ENCODE data around the gene ECSIT. TPM values are rescaled to one million over a fixed set of nuclear protein-coding genes. Genes with fewer than 3 reads are reported as not detected.

The ECSIT gene
- total RNA-seq, 4 donors from 2014 or later = 40.4 to 65.7 (median 57.8) TPM

GRCh38 chr19:11505504-11506100 lies 23.3 kb downstream of the ECSIT start, which contains the start of gene ZNF653:
Gene ZNF653 (minus strand): TSS chr19:11505839. CDS start chr19:11505786, 53 bp downstream.
- TF ChIP-seq, protein P1, sequence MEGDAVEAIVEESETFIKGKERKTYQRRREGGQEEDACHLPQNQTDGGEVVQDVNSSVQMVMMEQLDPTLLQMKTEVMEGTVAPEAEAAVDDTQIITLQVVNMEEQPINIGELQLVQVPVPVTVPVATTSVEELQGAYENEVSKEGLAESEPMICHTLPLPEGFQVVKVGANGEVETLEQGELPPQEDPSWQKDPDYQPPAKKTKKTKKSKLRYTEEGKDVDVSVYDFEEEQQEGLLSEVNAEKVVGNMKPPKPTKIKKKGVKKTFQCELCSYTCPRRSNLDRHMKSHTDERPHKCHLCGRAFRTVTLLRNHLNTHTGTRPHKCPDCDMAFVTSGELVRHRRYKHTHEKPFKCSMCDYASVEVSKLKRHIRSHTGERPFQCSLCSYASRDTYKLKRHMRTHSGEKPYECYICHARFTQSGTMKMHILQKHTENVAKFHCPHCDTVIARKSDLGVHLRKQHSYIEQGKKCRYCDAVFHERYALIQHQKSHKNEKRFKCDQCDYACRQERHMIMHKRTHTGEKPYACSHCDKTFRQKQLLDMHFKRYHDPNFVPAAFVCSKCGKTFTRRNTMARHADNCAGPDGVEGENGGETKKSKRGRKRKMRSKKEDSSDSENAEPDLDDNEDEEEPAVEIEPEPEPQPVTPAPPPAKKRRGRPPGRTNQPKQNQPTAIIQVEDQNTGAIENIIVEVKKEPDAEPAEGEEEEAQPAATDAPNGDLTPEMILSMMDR (IDR thresholded peaks at IDR 0.05) = no peak
- peak in 1 of 2 donors; percentile 20 for TF ChIP-seq POLR2A (IDR thresholded peaks at IDR 0.05)
- Histone ChIP-seq H3K27me3 (no peaks in the 10 kb centered on the region), H3K27ac (peak within 1 kb of the TSS; percentile 97), H3K4me1 (peaks cover 14% of the 10 kb centered on the region), H3K4me3 (peak within 1 kb of the TSS; percentile 100), H3K36me3 (peaks cover 4% of the 10 kb centered on the region), H3K9me3 (no peaks in the 10 kb centered on the region)
- peak; percentile 97 for DNase-seq (ENCODE audit: low spot score in 2 of 2)
- WGBS = 0% methylated on average over 7 of the region's 65 CpGs

- Histone ChIP-seq H3K4me1 (peaks cover 14% of the 10 kb centered on the region), H3K27me3 (no peaks in the 10 kb centered on the region), H3K36me3 (no peaks in the 10 kb centered on the region), H3K4me3 (peak overlapping the region; percentile 100), H3K9me3 (no peaks in the 10 kb centered on the region), H3K27ac (peak overlapping the region; percentile 97)
- peak; percentile 98 for DNase-seq (ENCODE audit: low spot score in 2 of 2)
- TF ChIP-seq POLR2A (IDR thresholded peaks at IDR 0.05) (no peak), POLR2AphosphoS5 (IDR thresholded peaks at IDR 0.05) (no peak), EP300 (IDR thresholded peaks at IDR 0.05) (no peak)
- TF ChIP-seq, protein P1 (IDR thresholded peaks at IDR 0.05) = no peak
- WGBS = 2% methylated on average over 18 of the region's 33 CpGs
Measured at GRCh38 chr19:11505032-11505503, 23.9 kb downstream of the ECSIT start.

GRCh38 chr19:11504502-11505031 lies 24.4 kb downstream of the ECSIT start:
- TF ChIP-seq EP300 (IDR thresholded peaks at IDR 0.05) = no peak
- TF ChIP-seq POLR2A (IDR thresholded peaks at IDR 0.05) = no peak
- TF ChIP-seq, protein P1 (IDR thresholded peaks at IDR 0.05) = no peak
- TF ChIP-seq POLR2AphosphoS5 (IDR thresholded peaks at IDR 0.05) = no peak
- peak overlapping the region; percentile 100 for H3K4me3 ChIP-seq
- peak overlapping the region; percentile 97 for H3K27ac ChIP-seq
- peaks cover 14% of the 10 kb centered on the region for H3K4me1 ChIP-seq
- no peaks in the 10 kb centered on the region for H3K9me3 ChIP-seq
- DNase-seq (ENCODE audit: low spot score in 2 of 2) = no peak
- H3K36me3 ChIP-seq = no peaks in the 10 kb centered on the region
- no peaks in the 10 kb centered on the region for H3K27me3 ChIP-seq
- WGBS = 38% methylated on average over 7 of the region's 7 CpGs

DNA sequence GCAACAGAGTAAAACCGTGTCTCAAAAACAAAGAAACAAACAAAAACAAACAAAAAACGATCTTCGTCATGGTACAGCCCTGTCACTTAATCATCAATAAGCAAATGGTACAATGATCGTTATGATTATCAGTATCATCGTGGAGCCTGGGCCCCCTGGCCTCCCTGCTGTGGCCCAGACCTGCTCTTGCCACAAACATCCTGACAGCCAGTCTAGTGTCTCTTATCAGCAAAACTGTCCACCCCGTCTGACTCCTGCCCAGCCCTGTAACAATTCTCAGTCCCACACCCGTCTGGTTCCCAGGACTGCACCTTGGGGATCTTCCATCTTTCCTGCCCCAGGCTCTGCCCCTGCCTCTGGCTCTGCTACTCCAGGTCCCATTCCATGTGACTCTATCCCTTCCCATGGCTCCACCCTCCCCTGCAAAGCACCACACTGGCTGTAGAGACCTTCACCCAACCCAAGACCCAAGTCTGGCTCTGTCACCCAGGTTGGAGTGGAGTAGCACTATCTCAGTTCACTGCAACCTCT lies 29.0 kb downstream of the ECSIT start:
- Histone ChIP-seq H3K27ac (no peak overlapping the region), H3K4me3 (no peak overlapping the region), H3K36me3 (peaks cover 25% of the 10 kb centered on the region), H3K27me3 (no peaks in the 10 kb centered on the region), H3K9me3 (no peaks in the 10 kb centered on the region), H3K4me1 (peaks cover 5% of the 10 kb centered on the region)
- 83% methylated on average over 7 of the region's 7 CpGs for WGBS
- TF ChIP-seq EP300 (IDR thresholded peaks at IDR 0.05) = no peak
- TF ChIP-seq POLR2AphosphoS5 (IDR thresholded peaks at IDR 0.05) = no peak
- no peak for TF ChIP-seq POLR2A (IDR thresholded peaks at IDR 0.05)
- DNase-seq (ENCODE audit: low spot score in 2 of 2) = no peak

GRCh38 chr19:11499220-11499726 lies 29.7 kb downstream of the ECSIT start:
- no peak overlapping the region for H3K27ac ChIP-seq
- H3K9me3 ChIP-seq = no peaks in the 10 kb centered on the region
- WGBS = 98% methylated on average over 6 of the region's 6 CpGs
- DNase-seq (ENCODE audit: low spot score in 2 of 2) = no peak
- H3K4me1 ChIP-seq = no peaks in the 10 kb centered on the region
- H3K36me3 ChIP-seq = peaks cover 32% of the 10 kb centered on the region
- TF ChIP-seq EP300 (IDR thresholded peaks at IDR 0.05) = no peak
- TF ChIP-seq POLR2AphosphoS5 (IDR thresholded peaks at IDR 0.05) = no peak
- TF ChIP-seq POLR2A (IDR thresholded peaks at IDR 0.05) = no peak
- TF ChIP-seq, protein P1 (IDR thresholded peaks at IDR 0.05) = no peak
- H3K4me3 ChIP-seq = no peak overlapping the region
- H3K27me3 ChIP-seq = no peaks in the 10 kb centered on the region

Data from suprapubic skin (tissue), 4 donors.